SK-N-SH (cell line): ENCODE measurements around the gene PREB. TPM values are rescaled to one million over a fixed set of nuclear protein-coding genes. Genes with fewer than 3 reads are reported as not detected.

Experiments
- CTCF ChIA-PET: fragments of 300-600, 350-600 bp; formaldehyde crosslinking; extraction: SDS; loops from one replicate; lab custom pipeline; 2021; lab: Yijun Ruan, JAX
- POLR2A ChIA-PET: fragments of 350-600 bp; sonication (Branson Sonifier 250); formaldehyde crosslinking; extraction: SDS; loops from one replicate; lab custom pipeline; 2020; ENCODE audit warnings: antibody characterized with exemption, inconsistent platforms; lab: Yijun Ruan, JAX
- DNase-seq: peaks from one replicate; pipeline ENCODE4 v3.0.0; 2012
- H2AFZ ChIP-seq: fragments of 200-600 bp; sonication (generic); 2 replicates; pipeline ENCODE4 v1.8.1; 2016; ENCODE audit warnings: antibody characterized with exemption, mild to moderate bottlenecking, low read depth
- H3F3A ChIP-seq: fragments of 200-600 bp; sonication (generic); replicated peaks from 2 replicates; pipeline ENCODE3; 2016; ENCODE audit warnings: antibody characterized with exemption, mild to moderate bottlenecking; ENCODE audit not compliant: insufficient read depth
- H3K27ac ChIP-seq, 2 experiments: fragments of 200-500 bp in 1 of 2; fragments of 200-600 bp in 1 of 2; sonication (Bioruptor generic) in 1 of 2; sonication (generic), shearing (Covaris generic) in 1 of 2; 2 replicates each; pipeline versions ENCODE4 v1.5.1 to v1.6.1; 2014 to 2016; ENCODE audit warnings: low read depth in 2 of 2, inconsistent platforms in 1 of 2, low read length in 1 of 2, mild to moderate bottlenecking in 1 of 2, mixed read lengths in 1 of 2
- H3K27me3 ChIP-seq: fragments of 200-600 bp; sonication (generic), shearing (Covaris generic); 2 replicates; pipeline ENCODE4 v1.6.1; 2016; ENCODE audit warnings: mixed run types; ENCODE audit not compliant: insufficient read depth
- H3K36me3 ChIP-seq, 2 experiments: fragments of 200-500 bp in 1 of 2; fragments of 200-600 bp in 1 of 2; sonication (Bioruptor generic) in 1 of 2; sonication (generic) in 1 of 2; replicated peaks in 1 of 2; 2 replicates each; pipeline versions ENCODE3 to v1.5.1; 2014 to 2016; ENCODE audit warnings: low read length in 1 of 2, mild to moderate bottlenecking in 1 of 2; ENCODE audit not compliant: insufficient read depth in 2 of 2, control insufficient read depth in 1 of 2
- H3K4me1 ChIP-seq, 2 experiments: fragments of 200-500 bp in 1 of 2; fragments of 200-600 bp in 1 of 2; sonication (Bioruptor generic) in 1 of 2; sonication (generic), shearing (Covaris generic) in 1 of 2; 2 replicates each; pipeline versions ENCODE4 v1.5.1 to v1.6.1; 2014 to 2016; ENCODE audit warnings: low read depth in 1 of 2, low read length in 1 of 2, mixed run types in 1 of 2; ENCODE audit not compliant: insufficient read depth in 2 of 2, control insufficient read depth in 1 of 2
- H3K4me2 ChIP-seq: fragments of 200-600 bp; sonication (generic), shearing (Covaris generic); 2 replicates; pipeline ENCODE4 v1.6.1; 2017; ENCODE audit warnings: mixed run types
- H3K4me3 ChIP-seq, 2 experiments: fragments of 200-500 bp in 1 of 2; fragments of 200-600 bp in 1 of 2; sonication (Bioruptor generic) in 1 of 2; sonication (generic), shearing (Covaris generic) in 1 of 2; 2 replicates each; pipeline versions ENCODE4 v1.5.1 to v1.8.1; 2014 to 2016; ENCODE audit warnings: low read depth in 2 of 2, inconsistent platforms in 1 of 2, low read length in 1 of 2, mild to moderate bottlenecking in 1 of 2, mixed read lengths in 1 of 2, moderate library complexity in 1 of 2
- H3K79me2 ChIP-seq: fragments of 200-600 bp; sonication (generic); 2 replicates; pipeline ENCODE4 v1.8.1; 2017; ENCODE audit warnings: mild to moderate bottlenecking; ENCODE audit not compliant: insufficient read depth
- H3K9ac ChIP-seq: fragments of 200-600 bp; sonication (generic); 2 replicates; pipeline ENCODE4 v1.6.1; 2017; ENCODE audit warnings: mixed run types
- H3K9me2 ChIP-seq: fragments of 200-600 bp; sonication (generic); 2 replicates; pipeline ENCODE4 v1.6.1; 2017; ENCODE audit warnings: mixed run types
- H3K9me3 ChIP-seq: fragments of 200-600 bp; sonication (generic); 2 replicates; pipeline ENCODE4 v1.6.1; 2017; ENCODE audit warnings: mixed run types, mild to moderate bottlenecking, moderate library complexity
- H4K20me1 ChIP-seq: fragments of 200-600 bp; sonication (generic); 2 replicates; pipeline ENCODE4 v1.6.1; 2017; ENCODE audit warnings: mild to moderate bottlenecking, mixed run types; ENCODE audit not compliant: insufficient read depth
- CHD2 ChIP-seq: fragments of 150-350 bp; IDR thresholded peaks from 2 replicates; pipeline ENCODE4 v1.6.1; 2018; ENCODE audit warnings: low read length; ENCODE audit not compliant: partially characterized antibody
- CTCF ChIP-seq: fragments of 200-600 bp; sonication (generic); IDR thresholded peaks from 2 replicates; pipeline ENCODE4 v1.6.1; 2017; ENCODE audit warnings: antibody characterized with exemption, mild to moderate bottlenecking, moderate library complexity
- FOXM1 ChIP-seq: IDR thresholded peaks from 2 replicates; pipeline ENCODE4 v1.4.0; 2012; ENCODE audit warnings: low read depth, mild to moderate bottlenecking
- IRF3 ChIP-seq: fragments of 150-350 bp; IDR thresholded peaks from 2 replicates; pipeline ENCODE4 v1.6.1; 2016; ENCODE audit warnings: mild to moderate bottlenecking, low read depth, low read length
- JUND ChIP-seq: IDR thresholded peaks from 2 replicates; pipeline ENCODE4 v1.4.0; 2012
- MAX ChIP-seq: IDR thresholded peaks from 2 replicates; pipeline ENCODE4 v1.4.0; 2012; ENCODE audit warnings: low read depth
- MXI1 ChIP-seq: IDR thresholded peaks from 2 replicates; pipeline ENCODE4 v1.6.1; 2012; ENCODE audit warnings: mild to moderate bottlenecking, low read depth, low read length, improper control_type of control experiment
- NRF1 ChIP-seq: IDR thresholded peaks from 2 replicates; pipeline ENCODE4 v1.6.1; 2012; ENCODE audit warnings: low read depth, mild to moderate bottlenecking, low read length
- POLR2AphosphoS5 ChIP-seq: IDR thresholded peaks from 2 replicates; pipeline ENCODE4 v1.6.1; 2012; ENCODE audit warnings: low read depth, low read length
- RAD21 ChIP-seq: IDR thresholded peaks from 2 replicates; pipeline ENCODE4 v1.6.1; 2012; ENCODE audit warnings: mild to moderate bottlenecking, low read length
- RXRA ChIP-seq: IDR thresholded peaks from 2 replicates; pipeline ENCODE4 v1.4.0; 2012; ENCODE audit warnings: low read depth, mild to moderate bottlenecking, borderline replicate concordance
- SIN3A ChIP-seq: IDR thresholded peaks from 2 replicates; pipeline ENCODE4 v1.6.1; 2012; ENCODE audit warnings: low read depth, mild to moderate bottlenecking, low read length, moderate library complexity, borderline replicate concordance
- SMC3 ChIP-seq: IDR thresholded peaks from 2 replicates; pipeline ENCODE4 v1.6.1; 2012; ENCODE audit warnings: low read depth, low read length, improper control_type of control experiment
- TCF12 ChIP-seq: IDR thresholded peaks from 2 replicates; pipeline ENCODE4 v1.4.0; 2012
- USF1 ChIP-seq: IDR thresholded peaks from 2 replicates; pipeline ENCODE4 v1.4.0; 2012; ENCODE audit warnings: low read depth, borderline replicate concordance
- YY1 ChIP-seq: IDR thresholded peaks from 2 replicates; pipeline ENCODE4 v1.4.0; 2012; ENCODE audit warnings: low read depth, mild to moderate bottlenecking
- WGBS: methylation state at CpG from one replicate; pipeline ENCODE4 v1.1.6; 2017; ENCODE audit warnings: low lambda C conversion rate; 5-methylcytosine and 5-hydroxymethylcytosine counted together
- polyA plus RNA-seq, 3 experiments: library from polyadenylated mRNA; depleted of rRNA; stranded (reverse); fragments of >200 nt; gene quantifications; 2 replicates each; pipeline ENCODE4 v1.2.3, GENCODE V29; 2012

Gene PREB
- polyA plus RNA-seq (2012; rRNA removed), result 47.9 and 51.3 TPM in 2 replicates
- polyA plus RNA-seq (2012; cell fraction: cytosol; rRNA removed), result 28.0 and 38.7 TPM in 2 replicates
- 95.6 and 126 TPM in 2 replicates for polyA plus RNA-seq (2012; cell fraction: nucleus; rRNA removed)

- Histone ChIP-seq H3K4me3 (peak within 1 kb of the TSS; percentile 94 to 97), H3K4me2 (peak within 1 kb of the TSS; percentile 91), H3K27me3 (0 out of 2 replicates have a peak, but pooled peaks cover 1% of the 10 kb centered on the region), H3K9me3 (no peaks in the 10 kb centered on the region), H3F3A (no peaks in the 10 kb centered on the region), H3K4me1 (peaks cover 7 to 14% of the 10 kb centered on the region in 2 experiments; a peak in 3 of 4 replicates), H4K20me1 (peaks cover 9% of the 10 kb centered on the region; the same call in 1 of the 2 replicates), H2AFZ (peak within 1 kb of the TSS; percentile 88), H3K27ac (peak within 1 kb of the TSS; percentile 55 to 71; a peak in 3 of 4 replicates), H3K79me2 (peaks cover 21% of the 10 kb centered on the region), H3K9me2 (no peaks in the 10 kb centered on the region), H3K36me3 (peaks cover 9 to 32% of the 10 kb centered on the region in 2 experiments), H3K9ac (peak within 1 kb of the TSS; percentile 83)
- WGBS, result 3% methylated on average over 26 of the region's 86 CpGs
- ChIA-PET POLR2A (interaction anchor here (0.6 to 2.6 kb wide), 8 partner anchors 10 to 73 kb away, joined by 3 to 18 read pairs (median 4); partner anchors contain the start of genes ABHD1, CGREF1 and KHK), CTCF (interaction anchor here (0.8 to 6.3 kb wide), 24 partner anchors 9 to 173 kb away, joined by 3 to 43 read pairs (median 4); partner anchors contain the start of genes ABHD1, CGREF1, EMILIN1 and TCF23)
- no peak for TF ChIP-seq JUND
- no peak for TF ChIP-seq CHD2
- no peak for TF ChIP-seq RXRA
- TF ChIP-seq SMC3, result peak; percentile 24; the same call in 1 of the 2 replicates
- no peak for TF ChIP-seq TCF12
- TF ChIP-seq SIN3A, result peak; percentile 42; the same call in 1 of the 2 replicates
- TF ChIP-seq FOXM1, result no peak
- TF ChIP-seq CTCF, result peak; percentile 56
- TF ChIP-seq IRF3, result no peak
- TF ChIP-seq POLR2AphosphoS5, result peak; percentile 88
- peak; percentile 27; the same call in 1 of the 2 replicates for TF ChIP-seq MAX
- peak; percentile 97 for TF ChIP-seq YY1
- TF ChIP-seq NRF1, result peak; percentile 100
- TF ChIP-seq USF1, result no peak
- peak; percentile 38; the same call in 1 of the 2 replicates for TF ChIP-seq MXI1
- peak; percentile 51 for TF ChIP-seq RAD21
- peak; percentile 100 for DNase-seq
Measured at GRCh38 chr2:27133905-27134780, at the start of gene PREB. Gene PREB, minus strand, starts transcription at chr2:27134636. Its CDS starts 215 bp downstream, at chr2:27134421.
